ENCODE data around the gene NAV2.

DNA sequence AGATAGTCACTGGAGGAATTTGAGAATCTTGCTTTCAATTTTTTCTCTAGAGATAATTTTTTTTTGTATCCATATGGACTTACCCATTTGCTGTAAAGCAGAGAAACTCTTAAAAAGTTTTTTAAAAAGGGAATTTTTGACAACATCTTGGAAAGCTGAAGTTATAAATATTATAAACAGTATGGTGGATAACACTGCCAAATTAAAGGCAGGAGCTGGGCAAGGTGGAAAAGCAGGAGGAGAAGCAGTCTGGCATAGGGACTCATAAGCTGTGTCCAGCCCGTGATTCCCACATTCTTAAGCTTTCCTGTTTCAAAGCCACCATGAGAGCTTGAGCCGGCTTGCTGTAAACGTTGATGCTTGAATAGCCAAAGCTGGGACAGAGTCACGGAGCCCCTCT is 149.5 kb downstream of the NAV2 start:
- TF ChIP-seq EZH2 (IDR thresholded peaks at IDR 0.05; ENCODE audit: low read depth, unreplicated experiment) (no peak), POLR2AphosphoS5 (IDR thresholded peaks at IDR 0.05; ENCODE audit: low read depth) (no peak), EZH2phosphoT487 (IDR thresholded peaks at IDR 0.05; ENCODE audit: unreplicated experiment) (no peak), JUNB (IDR thresholded peaks at IDR 0.05; ENCODE audit: unreplicated experiment) (no peak), ZNF114 (CRISPR knock-in tag; IDR thresholded peaks at IDR 0.05) (no peak), ZNF331 (CRISPR knock-in tag; IDR thresholded peaks at IDR 0.05; ENCODE audit: low read depth) (no peak), NANOG (IDR thresholded peaks at IDR 0.05; ENCODE audit: borderline replicate concordance) (no peak), CREB1 (CRISPR knock-in tag; IDR thresholded peaks at IDR 0.05; ENCODE audit: low read depth) (no peak)
- TF ChIP-seq, protein P1, sequence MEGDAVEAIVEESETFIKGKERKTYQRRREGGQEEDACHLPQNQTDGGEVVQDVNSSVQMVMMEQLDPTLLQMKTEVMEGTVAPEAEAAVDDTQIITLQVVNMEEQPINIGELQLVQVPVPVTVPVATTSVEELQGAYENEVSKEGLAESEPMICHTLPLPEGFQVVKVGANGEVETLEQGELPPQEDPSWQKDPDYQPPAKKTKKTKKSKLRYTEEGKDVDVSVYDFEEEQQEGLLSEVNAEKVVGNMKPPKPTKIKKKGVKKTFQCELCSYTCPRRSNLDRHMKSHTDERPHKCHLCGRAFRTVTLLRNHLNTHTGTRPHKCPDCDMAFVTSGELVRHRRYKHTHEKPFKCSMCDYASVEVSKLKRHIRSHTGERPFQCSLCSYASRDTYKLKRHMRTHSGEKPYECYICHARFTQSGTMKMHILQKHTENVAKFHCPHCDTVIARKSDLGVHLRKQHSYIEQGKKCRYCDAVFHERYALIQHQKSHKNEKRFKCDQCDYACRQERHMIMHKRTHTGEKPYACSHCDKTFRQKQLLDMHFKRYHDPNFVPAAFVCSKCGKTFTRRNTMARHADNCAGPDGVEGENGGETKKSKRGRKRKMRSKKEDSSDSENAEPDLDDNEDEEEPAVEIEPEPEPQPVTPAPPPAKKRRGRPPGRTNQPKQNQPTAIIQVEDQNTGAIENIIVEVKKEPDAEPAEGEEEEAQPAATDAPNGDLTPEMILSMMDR (conservative IDR thresholded peaks at IDR 0.05; ENCODE audit: low read depth in 2 of 2), result no peak
- TF ChIP-seq, protein P2, sequence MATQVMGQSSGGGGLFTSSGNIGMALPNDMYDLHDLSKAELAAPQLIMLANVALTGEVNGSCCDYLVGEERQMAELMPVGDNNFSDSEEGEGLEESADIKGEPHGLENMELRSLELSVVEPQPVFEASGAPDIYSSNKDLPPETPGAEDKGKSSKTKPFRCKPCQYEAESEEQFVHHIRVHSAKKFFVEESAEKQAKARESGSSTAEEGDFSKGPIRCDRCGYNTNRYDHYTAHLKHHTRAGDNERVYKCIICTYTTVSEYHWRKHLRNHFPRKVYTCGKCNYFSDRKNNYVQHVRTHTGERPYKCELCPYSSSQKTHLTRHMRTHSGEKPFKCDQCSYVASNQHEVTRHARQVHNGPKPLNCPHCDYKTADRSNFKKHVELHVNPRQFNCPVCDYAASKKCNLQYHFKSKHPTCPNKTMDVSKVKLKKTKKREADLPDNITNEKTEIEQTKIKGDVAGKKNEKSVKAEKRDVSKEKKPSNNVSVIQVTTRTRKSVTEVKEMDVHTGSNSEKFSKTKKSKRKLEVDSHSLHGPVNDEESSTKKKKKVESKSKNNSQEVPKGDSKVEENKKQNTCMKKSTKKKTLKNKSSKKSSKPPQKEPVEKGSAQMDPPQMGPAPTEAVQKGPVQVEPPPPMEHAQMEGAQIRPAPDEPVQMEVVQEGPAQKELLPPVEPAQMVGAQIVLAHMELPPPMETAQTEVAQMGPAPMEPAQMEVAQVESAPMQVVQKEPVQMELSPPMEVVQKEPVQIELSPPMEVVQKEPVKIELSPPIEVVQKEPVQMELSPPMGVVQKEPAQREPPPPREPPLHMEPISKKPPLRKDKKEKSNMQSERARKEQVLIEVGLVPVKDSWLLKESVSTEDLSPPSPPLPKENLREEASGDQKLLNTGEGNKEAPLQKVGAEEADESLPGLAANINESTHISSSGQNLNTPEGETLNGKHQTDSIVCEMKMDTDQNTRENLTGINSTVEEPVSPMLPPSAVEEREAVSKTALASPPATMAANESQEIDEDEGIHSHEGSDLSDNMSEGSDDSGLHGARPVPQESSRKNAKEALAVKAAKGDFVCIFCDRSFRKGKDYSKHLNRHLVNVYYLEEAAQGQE (IDR thresholded peaks at IDR 0.05; ENCODE audit: unreplicated experiment), result no peak
- TF ChIP-seq, protein P3, sequence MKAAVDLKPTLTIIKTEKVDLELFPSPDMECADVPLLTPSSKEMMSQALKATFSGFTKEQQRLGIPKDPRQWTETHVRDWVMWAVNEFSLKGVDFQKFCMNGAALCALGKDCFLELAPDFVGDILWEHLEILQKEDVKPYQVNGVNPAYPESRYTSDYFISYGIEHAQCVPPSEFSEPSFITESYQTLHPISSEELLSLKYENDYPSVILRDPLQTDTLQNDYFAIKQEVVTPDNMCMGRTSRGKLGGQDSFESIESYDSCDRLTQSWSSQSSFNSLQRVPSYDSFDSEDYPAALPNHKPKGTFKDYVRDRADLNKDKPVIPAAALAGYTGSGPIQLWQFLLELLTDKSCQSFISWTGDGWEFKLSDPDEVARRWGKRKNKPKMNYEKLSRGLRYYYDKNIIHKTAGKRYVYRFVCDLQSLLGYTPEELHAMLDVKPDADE (IDR thresholded peaks at IDR 0.05), result no peak
- TF ChIP-seq, protein P4, sequence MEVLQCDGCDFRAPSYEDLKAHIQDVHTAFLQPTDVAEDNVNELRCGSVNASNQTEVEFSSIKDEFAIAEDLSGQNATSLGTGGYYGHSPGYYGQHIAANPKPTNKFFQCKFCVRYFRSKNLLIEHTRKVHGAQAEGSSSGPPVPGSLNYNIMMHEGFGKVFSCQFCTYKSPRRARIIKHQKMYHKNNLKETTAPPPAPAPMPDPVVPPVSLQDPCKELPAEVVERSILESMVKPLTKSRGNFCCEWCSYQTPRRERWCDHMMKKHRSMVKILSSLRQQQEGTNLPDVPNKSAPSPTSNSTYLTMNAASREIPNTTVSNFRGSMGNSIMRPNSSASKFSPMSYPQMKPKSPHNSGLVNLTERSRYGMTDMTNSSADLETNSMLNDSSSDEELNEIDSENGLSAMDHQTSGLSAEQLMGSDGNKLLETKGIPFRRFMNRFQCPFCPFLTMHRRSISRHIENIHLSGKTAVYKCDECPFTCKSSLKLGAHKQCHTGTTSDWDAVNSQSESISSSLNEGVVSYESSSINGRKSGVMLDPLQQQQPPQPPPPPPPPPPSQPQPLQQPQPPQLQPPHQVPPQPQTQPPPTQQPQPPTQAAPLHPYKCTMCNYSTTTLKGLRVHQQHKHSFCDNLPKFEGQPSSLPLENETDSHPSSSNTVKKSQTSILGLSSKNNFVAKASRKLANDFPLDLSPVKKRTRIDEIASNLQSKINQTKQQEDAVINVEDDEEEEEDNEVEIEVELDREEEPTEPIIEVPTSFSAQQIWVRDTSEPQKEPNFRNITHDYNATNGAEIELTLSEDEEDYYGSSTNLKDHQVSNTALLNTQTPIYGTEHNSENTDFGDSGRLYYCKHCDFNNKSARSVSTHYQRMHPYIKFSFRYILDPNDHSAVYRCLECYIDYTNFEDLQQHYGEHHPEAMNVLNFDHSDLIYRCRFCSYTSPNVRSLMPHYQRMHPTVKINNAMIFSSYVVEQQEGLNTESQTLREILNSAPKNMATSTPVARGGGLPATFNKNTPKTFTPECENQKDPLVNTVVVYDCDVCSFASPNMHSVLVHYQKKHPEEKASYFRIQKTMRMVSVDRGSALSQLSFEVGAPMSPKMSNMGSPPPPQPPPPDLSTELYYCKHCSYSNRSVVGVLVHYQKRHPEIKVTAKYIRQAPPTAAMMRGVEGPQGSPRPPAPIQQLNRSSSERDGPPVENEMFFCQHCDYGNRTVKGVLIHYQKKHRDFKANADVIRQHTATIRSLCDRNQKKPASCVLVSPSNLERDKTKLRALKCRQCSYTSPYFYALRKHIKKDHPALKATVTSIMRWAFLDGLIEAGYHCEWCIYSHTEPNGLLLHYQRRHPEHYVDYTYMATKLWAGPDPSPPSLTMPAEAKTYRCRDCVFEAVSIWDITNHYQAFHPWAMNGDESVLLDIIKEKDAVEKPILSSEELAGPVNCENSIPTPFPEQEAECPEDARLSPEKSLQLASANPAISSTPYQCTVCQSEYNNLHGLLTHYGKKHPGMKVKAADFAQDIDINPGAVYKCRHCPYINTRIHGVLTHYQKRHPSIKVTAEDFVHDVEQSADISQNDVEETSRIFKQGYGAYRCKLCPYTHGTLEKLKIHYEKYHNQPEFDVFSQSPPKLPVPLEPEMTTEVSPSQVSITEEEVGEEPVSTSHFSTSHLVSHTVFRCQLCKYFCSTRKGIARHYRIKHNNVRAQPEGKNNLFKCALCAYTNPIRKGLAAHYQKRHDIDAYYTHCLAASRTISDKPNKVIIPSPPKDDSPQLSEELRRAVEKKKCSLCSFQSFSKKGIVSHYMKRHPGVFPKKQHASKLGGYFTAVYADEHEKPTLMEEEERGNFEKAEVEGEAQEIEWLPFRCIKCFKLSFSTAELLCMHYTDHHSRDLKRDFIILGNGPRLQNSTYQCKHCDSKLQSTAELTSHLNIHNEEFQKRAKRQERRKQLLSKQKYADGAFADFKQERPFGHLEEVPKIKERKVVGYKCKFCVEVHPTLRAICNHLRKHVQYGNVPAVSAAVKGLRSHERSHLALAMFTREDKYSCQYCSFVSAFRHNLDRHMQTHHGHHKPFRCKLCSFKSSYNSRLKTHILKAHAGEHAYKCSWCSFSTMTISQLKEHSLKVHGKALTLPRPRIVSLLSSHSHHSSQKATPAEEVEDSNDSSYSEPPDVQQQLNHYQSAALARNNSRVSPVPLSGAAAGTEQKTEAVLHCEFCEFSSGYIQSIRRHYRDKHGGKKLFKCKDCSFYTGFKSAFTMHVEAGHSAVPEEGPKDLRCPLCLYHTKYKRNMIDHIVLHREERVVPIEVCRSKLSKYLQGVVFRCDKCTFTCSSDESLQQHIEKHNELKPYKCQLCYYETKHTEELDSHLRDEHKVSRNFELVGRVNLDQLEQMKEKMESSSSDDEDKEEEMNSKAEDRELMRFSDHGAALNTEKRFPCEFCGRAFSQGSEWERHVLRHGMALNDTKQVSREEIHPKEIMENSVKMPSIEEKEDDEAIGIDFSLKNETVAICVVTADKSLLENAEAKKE (CRISPR knock-in tag; IDR thresholded peaks at IDR 0.05), result no peak

All from GM23338 (cell line).